Osteocyte (in vitro differentiated cells): Measurements from ENCODE around the gene SLC5A6. TPM values are rescaled to one million over a fixed set of nuclear protein-coding genes. Genes with fewer than 3 reads are reported as not detected.

ENCODE experiments used
- DNase-seq: peaks from one replicate; pipeline ENCODE4 v3.0.0; 2021; ENCODE audit warnings: mixed read lengths; ENCODE audit not compliant: unreplicated experiment; ENCODE audit errors: extremely low spot score
- H3K27ac Mint-ChIP-seq: one replicate; pipeline ENCODE4 v1.8.0; 2021; ENCODE audit warnings: mild to moderate bottlenecking, mixed read lengths; ENCODE audit not compliant: unreplicated experiment
- H3K27me3 Mint-ChIP-seq: one replicate; pipeline ENCODE4 v1.8.0; 2021; ENCODE audit warnings: mixed read lengths; ENCODE audit not compliant: unreplicated experiment
- H3K36me3 Mint-ChIP-seq: one replicate; pipeline ENCODE4 v1.8.0; 2021; ENCODE audit warnings: mixed read lengths; ENCODE audit not compliant: unreplicated experiment
- H3K4me1 Mint-ChIP-seq: one replicate; pipeline ENCODE4 v1.8.0; 2021; ENCODE audit warnings: mixed read lengths; ENCODE audit not compliant: unreplicated experiment
- H3K4me3 Mint-ChIP-seq: one replicate; pipeline ENCODE4 v1.8.0; 2021; ENCODE audit warnings: mild to moderate bottlenecking, moderate library complexity, mixed read lengths; ENCODE audit not compliant: unreplicated experiment
- H3K9me3 Mint-ChIP-seq: one replicate; pipeline ENCODE4 v1.8.0; 2021; ENCODE audit warnings: mixed read lengths; ENCODE audit not compliant: unreplicated experiment
- CTCF ChIP-seq: fragments of 200-600 bp; sonication (generic); IDR thresholded peaks from 2 replicates; pipeline ENCODE4 v1.5.0; 2021; ENCODE audit warnings: antibody characterized with exemption, mild to moderate bottlenecking, moderate library complexity
- total RNA-seq: library from RNA; stranded (reverse); gene quantifications from 2 replicates; pipeline ENCODE4 v1.2.1, GENCODE V29; 2021

The SLC5A6 gene
- total RNA-seq, 1 donor from 2014 or later = 33.3 TPM

DNA sequence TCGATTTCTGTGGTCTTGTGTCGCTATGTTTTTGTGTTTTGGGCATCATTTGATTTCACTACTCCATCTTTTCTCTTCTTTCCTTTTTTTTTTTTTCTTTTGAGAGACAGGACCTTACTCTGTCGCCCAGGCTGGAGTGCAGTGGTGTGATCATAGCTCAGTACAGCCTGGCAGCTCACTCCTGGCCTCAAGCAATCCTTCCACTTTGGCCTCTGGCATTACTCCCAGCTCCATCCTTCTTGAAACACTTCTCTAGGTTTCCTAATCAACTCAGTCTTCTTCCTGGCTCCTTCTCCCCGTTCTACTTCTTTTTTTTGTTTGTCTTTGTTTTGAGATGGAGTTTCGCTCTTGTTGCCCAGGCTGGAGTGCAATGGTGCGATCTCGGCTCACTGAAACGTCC, 36.7 kb downstream of the SLC5A6 start:
- H3K4me3 Mint-ChIP-seq = no peak overlapping the region
- no peak for DNase-seq
- no peak for TF ChIP-seq CTCF
- H3K27ac Mint-ChIP-seq = no peak overlapping the region
- no peaks in the 10 kb centered on the region for H3K36me3 Mint-ChIP-seq
- no peaks in the 10 kb centered on the region for H3K9me3 Mint-ChIP-seq
- peaks cover 35% of the 10 kb centered on the region for H3K27me3 Mint-ChIP-seq
- no peaks in the 10 kb centered on the region for H3K4me1 Mint-ChIP-seq

GRCh38 chr2:27174638-27175037, 37.4 kb downstream of the SLC5A6 start:
- H3K9me3 Mint-ChIP-seq = no peaks in the 10 kb centered on the region
- H3K36me3 Mint-ChIP-seq = no peaks in the 10 kb centered on the region
- H3K27ac Mint-ChIP-seq = no peak overlapping the region
- no peak for DNase-seq
- peaks cover 2% of the 10 kb centered on the region for H3K4me1 Mint-ChIP-seq
- TF ChIP-seq CTCF = no peak
- H3K27me3 Mint-ChIP-seq = peaks cover 38% of the 10 kb centered on the region
- no peak overlapping the region for H3K4me3 Mint-ChIP-seq

DNA sequence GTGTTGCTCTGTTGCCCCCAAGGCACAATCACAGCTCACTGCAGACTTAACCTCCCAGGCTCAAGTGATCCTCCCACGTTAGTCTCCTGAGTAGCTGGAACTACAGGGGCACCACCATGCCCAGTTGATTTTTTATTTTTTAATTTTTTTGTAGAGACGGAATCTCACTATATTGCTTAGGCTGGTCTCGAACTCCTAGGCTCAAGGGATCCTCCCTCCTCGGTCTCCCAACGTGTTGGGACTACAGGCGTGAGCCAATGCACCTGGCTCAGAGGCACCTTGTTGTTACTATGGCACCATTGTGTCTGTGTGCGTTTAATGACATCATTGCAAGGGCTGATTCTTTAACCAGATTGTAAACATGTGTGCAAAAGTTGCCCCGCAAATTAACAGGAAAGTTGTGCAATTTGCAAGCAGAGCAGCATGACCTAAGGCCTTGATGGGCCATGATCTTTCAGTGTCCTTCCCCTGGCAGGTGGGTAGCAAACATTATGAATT, 40.7 kb downstream of the SLC5A6 start:
- Mint-ChIP-seq H3K9me3 (no peaks in the 10 kb centered on the region), H3K4me1 (peaks cover 2% of the 10 kb centered on the region), H3K27ac (no peak overlapping the region), H3K4me3 (no peak overlapping the region), H3K27me3 (peaks cover 25% of the 10 kb centered on the region), H3K36me3 (no peaks in the 10 kb centered on the region)
- DNase-seq = no peak
- TF ChIP-seq CTCF = no peak

DNA sequence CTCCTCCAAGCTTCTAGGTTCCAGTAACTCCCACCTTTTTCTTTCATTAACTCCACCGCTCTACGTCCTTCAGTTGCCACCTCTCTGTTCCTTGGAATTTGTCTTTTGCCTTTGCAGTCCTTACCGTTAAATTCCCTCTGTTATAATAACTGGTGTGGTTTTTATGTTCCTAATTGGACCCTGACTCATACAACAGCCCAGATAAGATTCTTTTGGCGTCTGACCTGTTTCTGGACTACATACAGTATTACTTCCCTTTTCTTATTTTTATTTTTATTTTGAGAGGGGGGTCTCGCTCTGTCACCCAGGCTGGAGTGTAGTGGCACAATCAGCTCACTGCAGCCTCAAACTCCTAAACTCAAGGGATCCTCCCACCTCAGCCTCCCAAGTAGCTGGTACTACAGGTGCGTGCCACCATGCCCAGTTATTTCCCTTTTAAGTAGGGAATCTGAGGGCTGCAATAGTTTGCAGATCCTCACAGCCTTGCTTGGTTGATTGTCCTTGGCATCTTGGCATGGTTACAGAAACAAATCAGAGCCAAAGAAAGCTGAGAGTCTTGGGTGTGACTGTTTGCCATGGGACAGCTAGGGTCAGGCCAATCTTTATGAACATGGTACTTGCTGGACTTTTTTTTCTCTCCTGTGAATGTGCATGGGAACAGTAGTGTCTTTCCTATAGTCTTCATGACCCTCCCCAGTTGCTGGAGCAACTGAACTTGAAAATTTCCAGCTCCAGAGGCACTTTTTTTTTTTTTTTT, 41.3 kb downstream of the SLC5A6 start:
- peaks cover 2% of the 10 kb centered on the region for H3K4me1 Mint-ChIP-seq
- no peak for TF ChIP-seq CTCF
- H3K27me3 Mint-ChIP-seq = peaks cover 22% of the 10 kb centered on the region
- no peaks in the 10 kb centered on the region for H3K36me3 Mint-ChIP-seq
- H3K9me3 Mint-ChIP-seq = no peaks in the 10 kb centered on the region
- H3K4me3 Mint-ChIP-seq = no peak overlapping the region
- no peak overlapping the region for H3K27ac Mint-ChIP-seq
- no peak for DNase-seq

DNA sequence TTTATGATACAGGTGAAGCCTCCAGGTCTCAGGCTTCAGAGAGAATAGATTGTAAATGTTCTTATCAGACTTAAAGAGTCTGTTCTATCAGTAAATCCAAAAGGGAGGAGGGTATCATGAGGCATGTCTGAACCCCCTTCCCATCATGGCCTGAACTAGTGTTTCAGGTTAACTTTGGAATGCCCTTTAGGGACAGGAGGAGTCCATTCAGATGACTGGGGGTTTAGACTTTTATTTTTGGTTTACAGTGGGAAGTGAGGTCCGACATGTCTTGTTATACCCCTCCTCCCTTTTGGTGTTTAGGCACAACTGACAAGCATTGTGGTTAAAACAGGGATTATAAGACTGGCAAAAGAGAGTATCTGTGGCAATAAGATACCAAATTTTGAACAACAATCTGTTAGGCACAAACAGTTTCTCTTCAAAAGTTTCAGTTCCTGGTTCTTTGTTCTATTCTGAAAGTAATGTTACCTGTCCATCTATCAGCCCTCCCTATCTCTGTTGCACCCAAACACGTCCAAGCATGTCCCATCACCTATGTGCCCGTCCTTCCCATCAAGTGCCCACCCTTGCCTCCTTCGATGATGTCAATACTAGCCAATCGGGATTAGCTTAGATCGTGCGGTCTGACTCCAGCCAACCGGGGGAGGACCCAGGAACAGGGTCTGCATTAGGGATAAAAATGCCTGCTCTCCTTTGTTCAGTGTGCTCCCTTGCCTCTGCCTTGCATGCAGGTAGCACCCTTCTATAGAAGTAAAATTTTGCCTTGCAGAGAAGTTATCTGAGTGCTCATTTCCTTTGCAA, 46.9 kb downstream of the SLC5A6 start:
- peaks cover 2% of the 10 kb centered on the region for H3K4me1 Mint-ChIP-seq
- H3K9me3 Mint-ChIP-seq = no peaks in the 10 kb centered on the region
- DNase-seq = no peak
- TF ChIP-seq CTCF = no peak
- H3K27ac Mint-ChIP-seq = no peak overlapping the region
- H3K27me3 Mint-ChIP-seq = peaks cover 11% of the 10 kb centered on the region
- H3K4me3 Mint-ChIP-seq = no peak overlapping the region
- H3K36me3 Mint-ChIP-seq = no peaks in the 10 kb centered on the region
